CD4-positive, alpha-beta memory T cell (primary cell): ENCODE results near the gene RBM20. TPM values are rescaled to one million over a fixed set of nuclear protein-coding genes. Genes with fewer than 3 reads are reported as not detected.
"Not testable (repeated sequence)": the region's sequence is repeated elsewhere in the genome, so short reads cannot be mapped to it uniquely, and the experiment has no call there.

ENCODE experiments used
- CTCF ChIA-PET: fragments of 350-600 bp; sonication (Branson Sonifier 250); formaldehyde crosslinking; loops from one replicate; lab custom pipeline; 2021; ENCODE audit warnings: inconsistent platforms; ENCODE audit not compliant: partially characterized antibody; lab: Charles Lee
- POLR2A ChIA-PET: fragments of 350-600 bp; sonication (Branson Sonifier 250); formaldehyde crosslinking; loops from one replicate; lab custom pipeline; 2021; ENCODE audit not compliant: partially characterized antibody; lab: Charles Lee
- DNase-seq, 5 donors: peaks; one replicate each; pipeline versions ENCODE4 v3.0.0 to v3.0.0-alpha.2; 2020 to 2022; ENCODE audit warnings: mixed read lengths in 1 of 5
- H3K27ac ChIP-seq: one replicate; pipeline ENCODE4 v1.7.0; 2013; ENCODE audit warnings: low read depth, low read length
- H3K27me3 ChIP-seq: 2 replicates; pipeline ENCODE4 v1.7.0; 2013; ENCODE audit warnings: mild to moderate bottlenecking, low read length, moderate library complexity; ENCODE audit not compliant: insufficient read depth
- H3K36me3 ChIP-seq: 2 replicates; pipeline ENCODE4 v1.7.0; 2013; ENCODE audit warnings: mild to moderate bottlenecking, low read length, moderate library complexity; ENCODE audit not compliant: insufficient read depth
- H3K4me1 ChIP-seq: 2 replicates; pipeline ENCODE4 v1.7.0; 2013; ENCODE audit warnings: mild to moderate bottlenecking, low read length, moderate library complexity; ENCODE audit not compliant: insufficient read depth
- H3K4me3 ChIP-seq, 2 donors: one replicate each; pipeline ENCODE4 v1.7.0; 2013; ENCODE audit warnings: low read length in 2 of 2, mild to moderate bottlenecking in 1 of 2
- H3K9me3 ChIP-seq, 2 donors: one replicate each; pipeline ENCODE4 v1.7.0; 2013; ENCODE audit warnings: low read length in 2 of 2, control low read depth in 1 of 2; ENCODE audit not compliant: control insufficient read depth in 1 of 2
- H3K27ac Mint-ChIP-seq, 7 donors: one replicate each; pipeline ENCODE4 v1.8.0; 2020 to 2021; ENCODE audit warnings: mixed read lengths in 7 of 7, mild to moderate bottlenecking in 6 of 7, inconsistent platforms in 3 of 7, moderate library complexity in 3 of 7
- H3K27me3 Mint-ChIP-seq, 2 donors: one replicate each; pipeline ENCODE4 v1.8.0; 2020 to 2021; ENCODE audit warnings: mixed read lengths in 2 of 2
- H3K36me3 Mint-ChIP-seq, 2 donors: one replicate each; pipeline ENCODE4 v1.8.0; 2020 to 2021; ENCODE audit warnings: mixed read lengths in 2 of 2, inconsistent platforms in 1 of 2, mild to moderate bottlenecking in 1 of 2
- H3K4me1 Mint-ChIP-seq, 4 donors: one replicate each; pipeline ENCODE4 v1.8.0; 2020 to 2021; ENCODE audit warnings: mixed read lengths in 4 of 4, mild to moderate bottlenecking in 1 of 4
- H3K4me3 Mint-ChIP-seq, 8 donors: one replicate each; pipeline ENCODE4 v1.8.0; 2020 to 2021; ENCODE audit warnings: mixed read lengths in 8 of 8, mild to moderate bottlenecking in 7 of 8, moderate library complexity in 6 of 8, inconsistent platforms in 3 of 8
- H3K9me3 Mint-ChIP-seq, 8 donors: one replicate each; pipeline ENCODE4 v1.8.0; 2020 to 2021; ENCODE audit warnings: mixed read lengths in 8 of 8, mild to moderate bottlenecking in 5 of 8, inconsistent platforms in 3 of 8, moderate library complexity in 1 of 8
- intact Hi-C: fragments of 100-400 bp; cut with micrococcal nuclease; formaldehyde crosslinking; loops from one replicate; pipeline ENCODE4 v1.15.1; 2023
- polyA plus RNA-seq, 2 donors: library from polyadenylated mRNA; unstranded; fragments of 300-500 nt; fragmentation: Illumina TruSeq; gene quantifications; one replicate each; pipeline ENCODE4 v1.2.3, GENCODE V29; 2021
- total RNA-seq, 2 experiments: library from RNA; stranded (reverse); gene quantifications; one replicate each; pipeline ENCODE4 v1.2.3, GENCODE V29; 2021

Gene RBM20
- total and polyA plus RNA-seq, 4 experiments from 2014 or later: 0.03 TPM; not detected in 3

DNA sequence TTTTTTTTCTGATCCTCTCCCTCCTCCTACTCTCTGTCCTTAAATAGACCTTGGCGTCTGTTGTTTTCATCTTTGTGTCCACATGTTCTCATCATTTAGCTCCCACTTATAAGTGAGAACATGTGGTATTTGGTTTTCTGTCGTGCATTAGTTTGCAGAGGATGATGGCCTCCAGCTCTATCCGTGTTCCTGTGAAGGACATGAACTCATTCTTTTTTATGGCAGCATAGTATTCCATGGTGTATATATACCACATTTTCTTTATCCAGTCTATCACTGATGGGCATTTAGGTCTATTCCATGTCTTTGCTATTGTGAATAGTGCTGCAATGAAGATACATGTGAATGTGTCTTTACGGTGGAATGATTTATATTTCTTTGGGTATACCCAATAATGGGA, 20.8 kb upstream of the RBM20 start:
- H3K27me3 ChIP-seq, POLR2A ChIA-PET, H3K4me3 ChIP-seq, H3K36me3 ChIP-seq, H3K4me1 Mint-ChIP-seq, DNase-seq, intact Hi-C loops, H3K4me3 Mint-ChIP-seq, H3K27ac ChIP-seq, H3K9me3 Mint-ChIP-seq, H3K9me3 ChIP-seq, H3K4me1 ChIP-seq, H3K27ac Mint-ChIP-seq, H3K27me3 Mint-ChIP-seq, H3K36me3 Mint-ChIP-seq: not testable (repeated sequence)
- CTCF ChIA-PET: interaction anchor here (0.6 to 2.6 kb wide), 3 partner anchors 12 to 65 kb away, joined by 3 to 12 read pairs (median 6); no protein-coding TSS in a partner anchor

GRCh38 chr10:110625356-110625894, 18.7 kb upstream of the RBM20 start:
- Mint-ChIP-seq H3K4me3 (no peak overlapping the region), H3K9me3 (peaks cover 0 to 12% (median 8%) of the 10 kb centered on the region in 8 donors), H3K4me1 (no peaks in the 10 kb centered on the region), H3K27ac (no peak overlapping the region), H3K36me3 (no peaks in the 10 kb centered on the region), H3K27me3 (peaks cover 2 to 7% of the 10 kb centered on the region in 2 donors)
- ChIA-PET POLR2A (no interaction called here), CTCF (no interaction called here)
- H3K9me3 ChIP-seq: no peaks in the 10 kb centered on the region
- no peak overlapping the region for H3K27ac ChIP-seq
- intact Hi-C loops: no loop called here
- H3K36me3 ChIP-seq: no peaks in the 10 kb centered on the region
- H3K4me1 ChIP-seq: no peaks in the 10 kb centered on the region
- DNase-seq: no peak
- no peaks in the 10 kb centered on the region for H3K27me3 ChIP-seq
- no peak overlapping the region for H3K4me3 ChIP-seq

GRCh38 chr10:110625951-110626855, 17.9 kb upstream of the RBM20 start:
- H3K27me3 ChIP-seq: no peaks in the 10 kb centered on the region
- intact Hi-C loops: no loop called here
- POLR2A ChIA-PET: no interaction called here
- H3K36me3 ChIP-seq: no peaks in the 10 kb centered on the region
- no peaks in the 10 kb centered on the region for H3K4me1 Mint-ChIP-seq
- H3K4me3 ChIP-seq: no peak overlapping the region
- no peak overlapping the region for H3K27ac Mint-ChIP-seq
- no peaks in the 10 kb centered on the region for H3K9me3 ChIP-seq
- H3K4me1 ChIP-seq: no peaks in the 10 kb centered on the region
- DNase-seq: no peak
- peaks cover 2 to 7% of the 10 kb centered on the region in 2 donors for H3K27me3 Mint-ChIP-seq
- no peaks in the 10 kb centered on the region for H3K36me3 Mint-ChIP-seq
- CTCF ChIA-PET: interaction anchor here (1.3 kb wide), 1 partner anchor 16 kb away, joined by 4 read pairs; no protein-coding TSS in a partner anchor
- H3K9me3 Mint-ChIP-seq: peaks cover 0 to 12% (median 8%) of the 10 kb centered on the region in 8 donors
- no peak overlapping the region for H3K27ac ChIP-seq
- H3K4me3 Mint-ChIP-seq: no peak overlapping the region

DNA sequence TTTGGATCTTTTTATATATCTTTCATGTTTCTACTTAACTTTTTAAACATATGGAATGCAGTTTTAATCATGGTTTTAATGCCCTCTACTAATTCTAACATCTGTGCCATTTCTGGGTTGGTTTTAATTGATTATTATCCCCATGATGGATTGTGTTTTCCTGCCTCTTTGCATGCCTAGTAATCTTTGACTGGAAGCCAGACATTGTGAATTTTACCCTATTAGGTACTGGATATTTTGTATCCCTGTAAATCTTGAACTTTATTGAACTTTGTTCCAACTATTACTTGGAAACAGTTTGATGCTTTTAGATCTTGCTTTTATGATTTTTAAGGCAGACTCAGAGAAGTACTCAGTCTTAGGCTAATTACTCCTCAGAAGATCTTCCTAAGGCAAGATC, 16.0 kb upstream of the RBM20 start:
- H3K9me3 ChIP-seq: no peaks in the 10 kb centered on the region
- H3K9me3 Mint-ChIP-seq: peaks cover 0 to 12% (median 5%) of the 10 kb centered on the region in 8 donors
- peaks cover 2 to 7% of the 10 kb centered on the region in 2 donors for H3K27me3 Mint-ChIP-seq
- H3K27ac ChIP-seq: no peak overlapping the region
- POLR2A ChIA-PET: no interaction called here
- H3K27ac Mint-ChIP-seq: no peak overlapping the region
- DNase-seq: no peak
- no peaks in the 10 kb centered on the region for H3K4me1 ChIP-seq
- CTCF ChIA-PET: no interaction called here
- H3K4me3 ChIP-seq: no peak overlapping the region
- H3K27me3 ChIP-seq: no peaks in the 10 kb centered on the region
- intact Hi-C loops: no loop called here
- H3K36me3 ChIP-seq: no peaks in the 10 kb centered on the region
- no peaks in the 10 kb centered on the region for H3K4me1 Mint-ChIP-seq
- H3K36me3 Mint-ChIP-seq: no peaks in the 10 kb centered on the region
- no peak overlapping the region for H3K4me3 Mint-ChIP-seq

DNA sequence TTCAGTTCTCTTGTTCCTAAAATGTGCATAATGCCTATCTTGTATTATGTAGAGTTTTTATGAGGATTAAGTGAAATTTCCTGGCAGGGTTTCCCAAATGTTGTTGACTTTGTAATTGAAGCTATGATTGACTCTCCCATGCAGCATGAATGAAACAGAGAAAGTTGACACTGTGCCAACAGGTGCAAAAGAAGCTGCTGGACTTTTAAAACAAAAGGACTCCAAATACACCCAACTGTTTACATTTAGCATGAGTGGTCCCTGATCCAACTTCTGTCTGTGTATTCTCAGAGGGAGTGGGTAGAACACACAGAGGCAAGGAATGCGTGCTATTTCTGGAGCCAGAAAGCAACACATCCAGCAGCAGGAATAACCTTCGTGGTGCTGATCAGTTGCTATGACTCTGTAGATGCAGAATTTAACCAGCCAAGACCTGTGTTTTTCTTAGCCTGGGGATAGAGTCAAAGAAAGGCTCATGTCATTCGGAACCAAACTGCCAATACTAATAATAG, 14.4 kb upstream of the RBM20 start:
- DNase-seq: no peak
- Histone ChIP-seq H3K9me3 (no peaks in the 10 kb centered on the region), H3K27ac (no peak overlapping the region), H3K36me3 (no peaks in the 10 kb centered on the region), H3K4me1 (no peaks in the 10 kb centered on the region), H3K4me3 (no peak overlapping the region), H3K27me3 (no peaks in the 10 kb centered on the region)
- CTCF ChIA-PET: no interaction called here
- POLR2A ChIA-PET: no interaction called here
- intact Hi-C loops: no loop called here
- Mint-ChIP-seq H3K36me3 (no peaks in the 10 kb centered on the region), H3K27me3 (peaks cover 4% of the 10 kb centered on the region in 2 donors), H3K9me3 (peaks cover 0 to 12% (median 5%) of the 10 kb centered on the region in 8 donors), H3K27ac (no peak overlapping the region), H3K4me3 (no peak overlapping the region), H3K4me1 (no peaks in the 10 kb centered on the region)

- Mint-ChIP-seq H3K27me3 (peaks cover 2 to 6% of the 10 kb centered on the region in 2 donors), H3K36me3 (no peaks in the 10 kb centered on the region), H3K27ac (no peak overlapping the region), H3K4me3 (no peak overlapping the region), H3K9me3 (peaks cover 0 to 12% (median 5%) of the 10 kb centered on the region in 8 donors), H3K4me1 (no peaks in the 10 kb centered on the region)
- ChIA-PET POLR2A (no interaction called here), CTCF (interaction anchor here (1.3 to 1.6 kb wide), 2 partner anchors 9 to 40 kb away, joined by 3 to 5 read pairs; no protein-coding TSS in a partner anchor)
- no peak for DNase-seq
- H3K9me3 ChIP-seq: no peaks in the 10 kb centered on the region
- no peak overlapping the region for H3K27ac ChIP-seq
- H3K36me3 ChIP-seq: no peaks in the 10 kb centered on the region
- H3K27me3 ChIP-seq: no peaks in the 10 kb centered on the region
- intact Hi-C loops: no loop called here
- no peak overlapping the region for H3K4me3 ChIP-seq
- no peaks in the 10 kb centered on the region for H3K4me1 ChIP-seq
Measured at GRCh38 chr10:110631934-110632333, 12.2 kb upstream of the RBM20 start.

- H3K27me3 ChIP-seq: no peaks in the 10 kb centered on the region
- no peak overlapping the region for H3K4me3 ChIP-seq
- no peak overlapping the region for H3K27ac ChIP-seq
- peaks cover 2 to 3% of the 10 kb centered on the region in 2 donors for H3K27me3 Mint-ChIP-seq
- POLR2A ChIA-PET: no interaction called here
- DNase-seq: no peak
- H3K4me3 Mint-ChIP-seq: no peak overlapping the region
- H3K9me3 ChIP-seq: no peaks in the 10 kb centered on the region
- intact Hi-C loops: no loop called here
- CTCF ChIA-PET: interaction anchor here (1.1 to 1.6 kb wide), 2 partner anchors 8 to 21 kb away, joined by 3 read pairs; no protein-coding TSS in a partner anchor
- no peaks in the 10 kb centered on the region for H3K36me3 Mint-ChIP-seq
- no peaks in the 10 kb centered on the region for H3K4me1 Mint-ChIP-seq
- no peaks in the 10 kb centered on the region for H3K36me3 ChIP-seq
- no peaks in the 10 kb centered on the region for H3K4me1 ChIP-seq
- H3K9me3 Mint-ChIP-seq: peaks cover 0 to 12% (median 5%) of the 10 kb centered on the region in 8 donors
- no peak overlapping the region for H3K27ac Mint-ChIP-seq
Measured at GRCh38 chr10:110632591-110633215, 11.4 kb upstream of the RBM20 start.
